SU-DHL-6 (cell line): ENCODE measurements around the gene TUFT1.

Experiments used
- H2AFZ ChIP-seq: fragments of 200-600 bp; sonication (generic); 2 replicates; pipeline ENCODE4 v1.6.1; 2014; ENCODE audit warnings: low read depth, mild to moderate bottlenecking, moderate library complexity, mixed read lengths, antibody characterized with exemption, low read length; ENCODE audit not compliant: severe bottlenecking
- H3F3A ChIP-seq: fragments of 200-600 bp; shearing (Covaris generic); 2 replicates; pipeline ENCODE4 v1.6.0; 2016; ENCODE audit warnings: antibody characterized with exemption, mild to moderate bottlenecking; ENCODE audit not compliant: insufficient read depth
- H3K27ac ChIP-seq: fragments of 200-600 bp; sonication (generic); 2 replicates; pipeline ENCODE4 v1.5.1; 2016; ENCODE audit warnings: low read depth, mild to moderate bottlenecking, low read length, moderate library complexity, mixed read lengths
- H3K27me3 ChIP-seq: fragments of 200-600 bp; sonication (generic), shearing (Covaris generic); 2 replicates; pipeline ENCODE4 v1.6.0; 2014; ENCODE audit warnings: mild to moderate bottlenecking, low read length
- H3K36me3 ChIP-seq: fragments of 200-600 bp; sonication (generic); 2 replicates; pipeline ENCODE4 v1.6.1; 2014; ENCODE audit warnings: mild to moderate bottlenecking, low read length, mixed read lengths
- H3K4me2 ChIP-seq: fragments of 300-600, 200-600 bp; shearing (Covaris generic), sonication (generic); 2 replicates; pipeline ENCODE4 v1.6.0; 2014; ENCODE audit warnings: low read length, low read depth, mild to moderate bottlenecking; ENCODE audit not compliant: poor library complexity, severe bottlenecking
- H3K4me3 ChIP-seq: fragments of 200-600 bp; sonication (generic); 2 replicates; pipeline ENCODE4 v1.5.1; 2014; ENCODE audit warnings: antibody characterized with exemption, low read length, mild to moderate bottlenecking, mixed read lengths; ENCODE audit not compliant: insufficient read depth, poor library complexity, severe bottlenecking
- H3K79me2 ChIP-seq: fragments of 200-600 bp; sonication (generic); 2 replicates; pipeline ENCODE4 v1.6.1; 2014; ENCODE audit warnings: mild to moderate bottlenecking, low read length, moderate library complexity; ENCODE audit not compliant: insufficient read depth
- H3K9ac ChIP-seq: fragments of 200-600 bp; sonication (generic); 2 replicates; pipeline ENCODE4 v1.7.0; 2014; ENCODE audit warnings: mild to moderate bottlenecking, low read length
- H3K9me2 ChIP-seq: fragments of 200-600 bp; sonication (generic); replicated peaks from 2 replicates; pipeline ENCODE4 v1.6.1; 2014; ENCODE audit warnings: low read length; ENCODE audit not compliant: insufficient read depth
- H3K9me3 ChIP-seq: fragments of 200-600 bp; sonication (generic); 2 replicates; pipeline ENCODE4 v1.6.1; 2014; ENCODE audit warnings: low read length, mixed read lengths; ENCODE audit not compliant: insufficient read depth
- H4K20me1 ChIP-seq: fragments of 200-600 bp; sonication (generic); 2 replicates; pipeline ENCODE4 v1.6.1; 2014; ENCODE audit warnings: low read depth, mild to moderate bottlenecking, antibody characterized with exemption, low read length, moderate library complexity, mixed read lengths
- EZH2phosphoT487 ChIP-seq: fragments of 200-600 bp; sonication (generic), shearing (Covaris generic); conservative IDR thresholded peaks from 2 replicates; pipeline ENCODE4 v1.6.1; 2018; ENCODE audit warnings: mild to moderate bottlenecking, antibody characterized with exemption, low read length, moderate library complexity, mixed read lengths
- TF ChIP-seq, protein P1 (sequence below): fragments of 200-600 bp; sonication (generic); IDR thresholded peaks from one replicate; pipeline ENCODE4 v1.5.1; 2017; ENCODE audit warnings: antibody characterized with exemption, mild to moderate bottlenecking, low read length, moderate library complexity; ENCODE audit not compliant: insufficient read depth, poor library complexity, severe bottlenecking

TUFT1 gene

DNA sequence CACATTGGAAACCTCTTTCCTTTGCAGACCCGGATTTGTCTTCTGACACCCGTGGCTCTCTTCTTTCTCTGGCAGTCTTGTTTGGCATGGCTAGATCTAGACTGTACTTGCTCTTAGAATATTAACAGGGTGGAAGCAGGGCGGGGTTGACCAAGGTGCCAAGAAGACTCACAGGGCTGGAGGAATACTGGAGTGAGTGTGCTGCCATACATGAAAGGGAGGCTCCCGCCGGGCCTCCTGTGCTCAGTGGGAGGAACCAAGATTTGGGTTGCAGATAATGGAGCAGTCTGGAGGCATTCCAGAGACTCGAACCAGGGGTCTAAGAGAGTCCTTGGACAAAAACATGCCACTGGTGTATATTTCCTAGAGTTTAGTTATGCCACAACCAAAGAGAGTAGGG lies 44.2 kb downstream of the TUFT1 start:
- no peaks in the 10 kb centered on the region for H3K9me3 ChIP-seq
- H3F3A ChIP-seq, result no peaks in the 10 kb centered on the region
- H4K20me1 ChIP-seq, result no peaks in the 10 kb centered on the region
- H2AFZ ChIP-seq, result no peak overlapping the region
- no peaks in the 10 kb centered on the region for H3K79me2 ChIP-seq
- no peaks in the 10 kb centered on the region for H3K36me3 ChIP-seq
- H3K4me2 ChIP-seq, result no peak overlapping the region
- no peak overlapping the region for H3K9ac ChIP-seq
- H3K4me3 ChIP-seq, result no peak overlapping the region
- no peaks in the 10 kb centered on the region for H3K9me2 ChIP-seq
- no peaks in the 10 kb centered on the region for H3K27me3 ChIP-seq
- TF ChIP-seq, protein P1, sequence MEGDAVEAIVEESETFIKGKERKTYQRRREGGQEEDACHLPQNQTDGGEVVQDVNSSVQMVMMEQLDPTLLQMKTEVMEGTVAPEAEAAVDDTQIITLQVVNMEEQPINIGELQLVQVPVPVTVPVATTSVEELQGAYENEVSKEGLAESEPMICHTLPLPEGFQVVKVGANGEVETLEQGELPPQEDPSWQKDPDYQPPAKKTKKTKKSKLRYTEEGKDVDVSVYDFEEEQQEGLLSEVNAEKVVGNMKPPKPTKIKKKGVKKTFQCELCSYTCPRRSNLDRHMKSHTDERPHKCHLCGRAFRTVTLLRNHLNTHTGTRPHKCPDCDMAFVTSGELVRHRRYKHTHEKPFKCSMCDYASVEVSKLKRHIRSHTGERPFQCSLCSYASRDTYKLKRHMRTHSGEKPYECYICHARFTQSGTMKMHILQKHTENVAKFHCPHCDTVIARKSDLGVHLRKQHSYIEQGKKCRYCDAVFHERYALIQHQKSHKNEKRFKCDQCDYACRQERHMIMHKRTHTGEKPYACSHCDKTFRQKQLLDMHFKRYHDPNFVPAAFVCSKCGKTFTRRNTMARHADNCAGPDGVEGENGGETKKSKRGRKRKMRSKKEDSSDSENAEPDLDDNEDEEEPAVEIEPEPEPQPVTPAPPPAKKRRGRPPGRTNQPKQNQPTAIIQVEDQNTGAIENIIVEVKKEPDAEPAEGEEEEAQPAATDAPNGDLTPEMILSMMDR, result no peak
- no peak for TF ChIP-seq EZH2phosphoT487
- H3K27ac ChIP-seq, result no peak overlapping the region

DNA sequence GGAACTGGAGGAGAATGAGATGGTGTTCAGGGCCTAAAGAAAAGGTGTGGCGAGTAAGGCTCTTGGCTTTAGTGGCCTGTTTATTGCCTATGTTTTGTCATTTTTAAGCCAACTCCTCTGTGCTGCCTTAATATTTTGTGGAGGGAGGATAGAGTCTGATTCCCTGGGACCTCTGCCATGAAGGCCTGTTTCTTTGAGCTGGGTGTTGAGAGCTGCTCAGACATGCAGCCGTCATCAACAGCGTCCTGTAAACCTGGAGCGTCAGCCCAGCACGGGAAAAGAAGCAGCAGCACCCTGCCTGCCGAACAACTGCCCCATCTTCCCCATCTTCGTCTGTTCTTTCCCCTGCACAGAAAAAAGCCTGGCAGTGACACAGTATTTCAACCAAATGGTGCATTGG lies 44.7 kb downstream of the TUFT1 start:
- Histone ChIP-seq H3K4me2 (no peak overlapping the region), H3K27ac (no peak overlapping the region), H2AFZ (no peak overlapping the region), H3K9me2 (no peaks in the 10 kb centered on the region), H3K9me3 (no peaks in the 10 kb centered on the region), H3K36me3 (no peaks in the 10 kb centered on the region), H3K4me3 (no peak overlapping the region), H3K27me3 (no peaks in the 10 kb centered on the region), H3F3A (no peaks in the 10 kb centered on the region), H4K20me1 (no peaks in the 10 kb centered on the region), H3K79me2 (no peaks in the 10 kb centered on the region), H3K9ac (no peak overlapping the region)
- no peak for TF ChIP-seq EZH2phosphoT487
- TF ChIP-seq, protein P1, result no peak

DNA sequence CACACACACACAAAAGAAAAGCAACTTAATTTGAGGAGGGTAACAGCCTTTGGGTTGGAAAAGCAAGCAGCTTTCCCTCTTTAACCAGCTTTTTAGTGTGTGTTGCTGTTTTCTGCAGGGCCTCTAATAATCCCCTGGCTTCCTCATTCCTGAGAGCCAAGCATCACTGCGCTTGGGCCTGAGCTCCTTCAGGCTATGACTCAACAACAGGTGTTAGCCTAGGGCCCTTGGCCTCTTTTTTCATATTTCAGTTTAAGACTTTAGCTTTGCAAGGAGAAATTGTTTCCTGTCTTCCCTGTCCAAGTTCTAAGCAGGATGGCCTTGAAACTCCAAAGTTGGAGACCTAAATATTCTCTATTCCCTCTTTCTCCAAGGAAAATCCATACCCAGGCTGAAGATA lies 45.5 kb downstream of the TUFT1 start:
- Histone ChIP-seq H3K9me3 (no peaks in the 10 kb centered on the region), H3K36me3 (no peaks in the 10 kb centered on the region), H3K27ac (no peak overlapping the region), H3K9me2 (no peaks in the 10 kb centered on the region), H2AFZ (no peak overlapping the region), H3K4me2 (no peak overlapping the region), H3K9ac (no peak overlapping the region), H3K27me3 (no peaks in the 10 kb centered on the region), H3K79me2 (no peaks in the 10 kb centered on the region), H3K4me3 (no peak overlapping the region), H3F3A (no peaks in the 10 kb centered on the region), H4K20me1 (no peaks in the 10 kb centered on the region)
- no peak for TF ChIP-seq EZH2phosphoT487
- TF ChIP-seq, protein P1, result no peak
